ENCODE measurements around the gene HPSE2. TPM values are rescaled to one million over a fixed set of nuclear protein-coding genes. Genes with fewer than 3 reads are reported as not detected.
A peak's percentile ranks its signal among the peaks of the same experiment; 100 is the strongest.

Gene HPSE2
- total RNA-seq, 1 donor from 2014 or later = 3.4 TPM

- intact Hi-C loops (cut with DNase I) = no loop called here
- no peak overlapping the region for H3K4me3 ChIP-seq
- H3K27me3 ChIP-seq = no peaks in the 10 kb centered on the region
- no peaks in the 10 kb centered on the region for H3K9me3 ChIP-seq
- H3K36me3 ChIP-seq = no peaks in the 10 kb centered on the region
- ATAC-seq (no peak), DNase-seq (no peak)
- no peaks in the 10 kb centered on the region for H3K4me1 ChIP-seq
- no peak overlapping the region for H3K27ac ChIP-seq
- no peak for TF ChIP-seq CTCF (IDR thresholded peaks at IDR 0.05)
Observed at GRCh38 chr10:98620503-98620902, 615.1 kb downstream of the HPSE2 start.

GRCh38 chr10:98619446-98619845 lies 616.2 kb downstream of the HPSE2 start:
- DNase-seq (no peak), ATAC-seq (no peak)
- Histone ChIP-seq H3K36me3 (no peaks in the 10 kb centered on the region), H3K27ac (no peak overlapping the region), H3K27me3 (no peaks in the 10 kb centered on the region), H3K9me3 (no peaks in the 10 kb centered on the region), H3K4me3 (no peak overlapping the region), H3K4me1 (no peaks in the 10 kb centered on the region)
- intact Hi-C loops (cut with DNase I) = no loop called here
- no peak for TF ChIP-seq CTCF (IDR thresholded peaks at IDR 0.05)

GRCh38 chr10:98617906-98618520 lies 617.6 kb downstream of the HPSE2 start:
- no peak for ATAC-seq
- Histone ChIP-seq H3K4me1 (no peaks in the 10 kb centered on the region), H3K27me3 (no peaks in the 10 kb centered on the region), H3K36me3 (no peaks in the 10 kb centered on the region), H3K27ac (no peak overlapping the region), H3K9me3 (no peaks in the 10 kb centered on the region), H3K4me3 (no peak overlapping the region)
- intact Hi-C loops (cut with DNase I) = no loop called here
- TF ChIP-seq CTCF (IDR thresholded peaks at IDR 0.05) = no peak
- no peak for DNase-seq

- Histone ChIP-seq H3K27ac (no peak overlapping the region), H3K27me3 (no peaks in the 10 kb centered on the region), H3K4me3 (no peak overlapping the region), H3K9me3 (no peaks in the 10 kb centered on the region), H3K4me1 (no peaks in the 10 kb centered on the region), H3K36me3 (no peaks in the 10 kb centered on the region)
- no peak for TF ChIP-seq CTCF (IDR thresholded peaks at IDR 0.05)
- no peak for DNase-seq
- intact Hi-C loops (cut with DNase I) = no loop called here
- ATAC-seq = no peak
Observed at GRCh38 chr10:98613446-98613845, 622.2 kb downstream of the HPSE2 start.

- Histone ChIP-seq H3K4me3 (no peak overlapping the region), H3K4me1 (no peaks in the 10 kb centered on the region), H3K36me3 (no peaks in the 10 kb centered on the region), H3K27ac (no peak overlapping the region), H3K9me3 (no peaks in the 10 kb centered on the region), H3K27me3 (no peaks in the 10 kb centered on the region)
- intact Hi-C loops (cut with DNase I) = no loop called here
- TF ChIP-seq CTCF (IDR thresholded peaks at IDR 0.05) = no peak
- ATAC-seq (peak; percentile 47), DNase-seq (no peak)
Observed at GRCh38 chr10:98611436-98611835, 624.2 kb downstream of the HPSE2 start.

DNA sequence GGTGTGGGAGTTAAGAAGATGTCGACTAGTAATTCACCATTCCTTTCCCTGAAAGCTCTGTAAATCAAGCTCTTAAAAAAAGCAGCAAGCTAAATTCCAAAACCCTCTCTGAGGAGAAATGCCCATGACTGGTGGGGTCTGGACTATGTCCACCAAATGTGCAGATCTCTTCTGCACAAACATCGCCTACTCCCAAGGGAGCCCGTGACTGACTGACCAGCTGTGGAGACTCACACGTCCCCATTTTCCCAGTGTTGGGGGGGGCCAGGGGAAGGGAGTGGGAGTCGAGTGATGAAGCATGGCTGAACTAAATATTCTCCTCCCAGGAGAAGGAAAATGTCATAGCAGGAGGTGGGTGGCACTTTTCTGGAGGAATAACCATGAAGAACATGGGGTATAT lies 624.8 kb downstream of the HPSE2 start:
- ATAC-seq (no peak), DNase-seq (no peak)
- no peaks in the 10 kb centered on the region for H3K27me3 ChIP-seq
- intact Hi-C loops (cut with DNase I) = no loop called here
- no peaks in the 10 kb centered on the region for H3K9me3 ChIP-seq
- H3K27ac ChIP-seq = no peak overlapping the region
- TF ChIP-seq CTCF (IDR thresholded peaks at IDR 0.05) = no peak
- H3K4me1 ChIP-seq = no peaks in the 10 kb centered on the region
- no peak overlapping the region for H3K4me3 ChIP-seq
- H3K36me3 ChIP-seq = no peaks in the 10 kb centered on the region
